ENCODE data around the gene TSR3.

Gene TSR3

GRCh38 chr16:1323296-1324239, 28.1 kb downstream of the TSR3 start:
- DNase-seq (ENCODE audit: low spot score): no peak

GRCh38 chr16:1322407-1322806, 29.3 kb downstream of the TSR3 start:
- DNase-seq (ENCODE audit: low spot score): no peak

GRCh38 chr16:1320658-1321240, 30.9 kb downstream of the TSR3 start:
- no peak for DNase-seq (ENCODE audit: low spot score)

- DNase-seq (ENCODE audit: low spot score): no peak
These were observed 31.6 kb downstream of the TSR3 start for GRCh38 chr16:1320097-1320496.

GRCh38 chr16:1319041-1319440, 32.6 kb downstream of the TSR3 start:
- DNase-seq (ENCODE audit: low spot score): no peak

GRCh38 chr16:1318268-1318545, 33.5 kb downstream of the TSR3 start:
- no peak for DNase-seq (ENCODE audit: low spot score)

- DNase-seq (ENCODE audit: low spot score): no peak
These were observed 34.0 kb downstream of the TSR3 start for GRCh38 chr16:1317479-1318267.

- no peak for DNase-seq (ENCODE audit: low spot score)
These were observed 35.7 kb downstream of the TSR3 start for GRCh38 chr16:1316033-1316405.

GRCh38 chr16:1315081-1316032, 36.3 kb downstream of the TSR3 start:
- no peak for DNase-seq (ENCODE audit: low spot score)

GRCh38 chr16:1314399-1315068, 37.1 kb downstream of the TSR3 start:
- no peak for DNase-seq (ENCODE audit: low spot score)

- no peak for DNase-seq (ENCODE audit: low spot score)
These were observed 37.8 kb downstream of the TSR3 start for GRCh38 chr16:1313721-1314369.

- DNase-seq (ENCODE audit: low spot score): no peak
These were observed 38.8 kb downstream of the TSR3 start for GRCh38 chr16:1312903-1313302.

GRCh38 chr16:1312467-1312816, 39.2 kb downstream of the TSR3 start:
- DNase-seq (ENCODE audit: low spot score): no peak

- DNase-seq (ENCODE audit: low spot score): no peak
These were observed 39.8 kb downstream of the TSR3 start for GRCh38 chr16:1311738-1312466.

GRCh38 chr16:1311212-1311737, 40.4 kb downstream of the TSR3 start:
- no peak for DNase-seq (ENCODE audit: low spot score)

GRCh38 chr16:1310832-1311200, 40.9 kb downstream of the TSR3 start:
- DNase-seq (ENCODE audit: low spot score): no peak

- no peak for DNase-seq (ENCODE audit: low spot score)
These were observed 41.5 kb downstream of the TSR3 start for GRCh38 chr16:1309888-1310831.

GRCh38 chr16:1308977-1309885, 42.4 kb downstream of the TSR3 start, which contains the start of gene UBE2I:
TSS of gene UBE2I (plus strand) at chr16:1309636. CDS start at chr16:1314031, 4,395 bp downstream.
- DNase-seq (ENCODE audit: low spot score): peak; percentile 92

Measured in HuH-7 (cell line).